HCT116 (cell line): ENCODE measurements around the gene NAPA. TPM values are rescaled to one million over a fixed set of nuclear protein-coding genes. Genes with fewer than 3 reads are reported as not detected.

Experiments used
- ATAC-seq: fragments of 200-7000 bp; cut with Tn5 transposase; 2 replicates; pipeline ENCODE4 v1.9.1; 2020; ENCODE audit warnings: mild to moderate bottlenecking, moderate library complexity
- BruUV-seq: library from RNA; stranded (reverse); fragments of 400-500 nt; replicated peaks from 2 replicates; lab custom pipeline; 2021; lab: Mats Ljungman, UMichigan
- CTCF ChIA-PET: fragments of 300-600 bp; sonication (Branson Sonifier 250); formaldehyde crosslinking; loops from one replicate; lab custom pipeline; 2021; ENCODE audit warnings: antibody characterized with exemption; lab: Charles Lee
- POLR2A ChIA-PET: fragments of 300-600, 350-600 bp; sonication (Branson Sonifier 250); formaldehyde crosslinking; loops from one replicate; lab custom pipeline; 2021; ENCODE audit warnings: antibody characterized with exemption; lab: Charles Lee
- RAD21 ChIA-PET, 2 experiments: fragments of 300-600 bp; sonication (Branson Sonifier 250); formaldehyde crosslinking; loops; one replicate each; lab custom pipeline; 2023; ENCODE audit warnings: low total read pairs in 2 of 2; ENCODE audit not compliant: uncharacterized antibody in 2 of 2, unreplicated experiment in 2 of 2, low non-redundant PET in 1 of 2; lab: Charles Lee
- DNase-seq: peaks from one replicate; pipeline ENCODE4 v3.0.0-alpha.2; 2010; ENCODE audit warnings: low read depth, low spot score
- H2AFZ ChIP-seq: fragments of 200-600 bp; shearing (Covaris generic), sonication (generic); 2 replicates; pipeline ENCODE4 v1.6.1; 2017; ENCODE audit warnings: low read depth, mixed run types, mixed read lengths, antibody characterized with exemption, low read length; ENCODE audit not compliant: poor library complexity, severe bottlenecking
- H3K27ac ChIP-seq: 2 replicates; pipeline ENCODE4 v1.5.1; 2012; ENCODE audit warnings: low read depth, low read length
- H3K27me3 ChIP-seq: fragments of 200-600 bp; sonication (generic); 2 replicates; pipeline ENCODE4 v1.6.1; 2016; ENCODE audit warnings: mixed run types, low read length, mixed read lengths; ENCODE audit not compliant: insufficient read depth
- H3K36me3 ChIP-seq, 2 experiments: fragments of 200-500 bp in 1 of 2; fragments of 200-600 bp in 1 of 2; sonication (Bioruptor generic) in 1 of 2; sonication (generic) in 1 of 2; 2 replicates each; pipeline versions ENCODE4 v1.5.1 to v1.6.1; 2014 to 2016; ENCODE audit warnings: low read length in 2 of 2, inconsistent platforms in 1 of 2, mixed read lengths in 1 of 2, mixed run types in 1 of 2; ENCODE audit not compliant: insufficient read depth in 2 of 2, control insufficient read depth in 1 of 2
- H3K4me1 ChIP-seq, 2 experiments: fragments of 200-600 bp in 1 of 2; sonication (generic) in 1 of 2; 2 replicates each; pipeline versions ENCODE4 v1.5.1 to v1.6.1; 2012 to 2017; ENCODE audit warnings: low read length in 2 of 2, inconsistent platforms in 1 of 2, mild to moderate bottlenecking in 1 of 2, mixed read lengths in 1 of 2, mixed run types in 1 of 2, moderate library complexity in 1 of 2; ENCODE audit not compliant: insufficient read depth in 2 of 2, control insufficient read depth in 1 of 2
- H3K4me2 ChIP-seq: fragments of 200-600 bp; sonication (generic); 2 replicates; pipeline ENCODE4 v1.6.1; 2017; ENCODE audit warnings: mixed run types, low read length, mixed read lengths
- H3K4me3 ChIP-seq, 2 experiments: fragments of 200-600 bp in 1 of 2; sonication (generic) in 1 of 2; replicated peaks in 1 of 2; 2 replicates each; pipeline ENCODE4 v1.5.1; 2011 to 2016; ENCODE audit warnings: low read length in 2 of 2, control low read depth in 1 of 2, low read depth in 1 of 2, mild to moderate bottlenecking in 1 of 2, mixed read lengths in 1 of 2, mixed run types in 1 of 2
- H3K79me2 ChIP-seq: fragments of 200-600 bp; sonication (generic); 2 replicates; pipeline ENCODE4 v1.6.1; 2017; ENCODE audit warnings: mild to moderate bottlenecking, mixed run types, low read length, moderate library complexity, mixed read lengths; ENCODE audit not compliant: insufficient read depth
- H3K9ac ChIP-seq: fragments of 200-600 bp; sonication (generic); 2 replicates; pipeline ENCODE4 v1.6.1; 2016; ENCODE audit warnings: low read length, mixed read lengths
- H3K9me2 ChIP-seq: fragments of 200-600 bp; sonication (generic), shearing (Covaris generic); 2 replicates; pipeline ENCODE4 v1.6.1; 2017; ENCODE audit warnings: mixed run types, mild to moderate bottlenecking, moderate library complexity; ENCODE audit not compliant: insufficient read depth
- H3K9me3 ChIP-seq, 2 experiments: fragments of 200-500 bp in 1 of 2; fragments of 200-600 bp in 1 of 2; sonication (Bioruptor generic) in 1 of 2; sonication (generic) in 1 of 2; 2 replicates each; pipeline ENCODE4 v1.6.1; 2014 to 2017; ENCODE audit warnings: low read length in 2 of 2, mixed read lengths in 2 of 2, inconsistent platforms in 1 of 2, low read depth in 1 of 2, mild to moderate bottlenecking in 1 of 2, mixed run types in 1 of 2, moderate library complexity in 1 of 2; ENCODE audit not compliant: control insufficient read depth in 1 of 2, insufficient read depth in 1 of 2
- H4K20me1 ChIP-seq: fragments of 200-600 bp; sonication (generic), shearing (Covaris generic); 2 replicates; pipeline ENCODE4 v1.6.1; 2017; ENCODE audit warnings: mixed run types, mild to moderate bottlenecking, moderate library complexity; ENCODE audit not compliant: insufficient read depth
- CEBPB ChIP-seq: IDR thresholded peaks from 2 replicates; pipeline ENCODE4 v1.6.1; 2012; ENCODE audit warnings: low read depth
- CTCF ChIP-seq, 3 experiments: fragments of 200-600 bp in 1 of 3; sonication (generic) in 1 of 3; IDR thresholded peaks in 2 of 3; conservative IDR thresholded peaks in 1 of 3; 2 replicates each; pipeline ENCODE4 v1.5.1; 2012 to 2017; ENCODE audit warnings: low read depth in 2 of 3, low read length in 2 of 3, antibody characterized with exemption in 1 of 3, borderline replicate concordance in 1 of 3, control low read depth in 1 of 3, mild to moderate bottlenecking in 1 of 3, mixed read lengths in 1 of 3, mixed run types in 1 of 3, moderate library complexity in 1 of 3; ENCODE audit not compliant: insufficient read depth in 1 of 3
- EGR1 ChIP-seq: IDR thresholded peaks from 2 replicates; pipeline ENCODE4 v1.6.1; 2012; ENCODE audit warnings: low read depth
- FOSL1 ChIP-seq: IDR thresholded peaks from 2 replicates; pipeline ENCODE4 v1.6.1; 2012; ENCODE audit warnings: low read depth
- MAX ChIP-seq: IDR thresholded peaks from 2 replicates; pipeline ENCODE4 v1.6.1; 2012
- POLR2A ChIP-seq: IDR thresholded peaks from 2 replicates; pipeline ENCODE4 v1.7.0; 2011; ENCODE audit warnings: borderline replicate concordance; ENCODE audit not compliant: insufficient read depth, insufficient read length; ENCODE audit errors: extremely low read depth
- REST ChIP-seq: IDR thresholded peaks from 2 replicates; pipeline ENCODE4 v1.6.1; 2012; ENCODE audit warnings: low read depth
- ZBTB33 ChIP-seq: IDR thresholded peaks from 2 replicates; pipeline ENCODE4 v1.6.1; 2011; ENCODE audit warnings: mild to moderate bottlenecking, low read length, moderate library complexity; ENCODE audit not compliant: insufficient replicate concordance; ENCODE audit errors: extremely low read depth
- ZNF274 ChIP-seq: fragments of 200-500 bp; sonication (Bioruptor generic); IDR thresholded peaks from 2 replicates; pipeline ENCODE4 v1.6.1; 2014; ENCODE audit warnings: mild to moderate bottlenecking, low read depth, low read length, inconsistent platforms
- intact Hi-C: fragments of 100-400 bp; cut with micrococcal nuclease; formaldehyde crosslinking; loops from 2 replicates; pipeline ENCODE4 v1.10.0; 2022
- total RNA-seq: library from RNA; stranded (reverse); gene quantifications from one replicate; pipeline ENCODE4 v1.2.1, GENCODE V29; 2021; ENCODE audit not compliant: unreplicated experiment

Gene NAPA
- total RNA-seq, 1 experiment from 2014 or later = 58.8 TPM

GRCh38 chr19:47445937-47446402 lies 68.9 kb downstream of the NAPA start:
- no TSS peak for BruUV-seq
- peak overlapping the region; percentile 35 for H3K9ac ChIP-seq
- peaks cover 19% of the 10 kb centered on the region for H3K27me3 ChIP-seq
- ChIA-PET CTCF (interaction anchor here (1.6 to 3.6 kb wide), 3 partner anchors 9 to 70 kb away, joined by 8 to 32 read pairs (median 9); partner anchors contain the start of gene NAPA), RAD21 (interaction anchor here in 1 of 2 experiments (2.0 kb wide), 1 partner anchor 9 kb away, joined by 7 read pairs; no protein-coding TSS in a partner anchor), POLR2A (no interaction called here)
- no peaks in the 10 kb centered on the region for H3K9me2 ChIP-seq
- no peak overlapping the region for H3K27ac ChIP-seq
- no peaks in the 10 kb centered on the region for H3K36me3 ChIP-seq
- no peak for ATAC-seq
- H3K9me3 ChIP-seq = no peaks in the 10 kb centered on the region
- TF ChIP-seq EGR1 (peak; percentile 96), CTCF (IDR thresholded peaks at IDR 0.05 in 2 of 3, conservative IDR thresholded peaks at IDR 0.05 in 1 of 3; ENCODE audit: borderline replicate concordance in 1 of 3, insufficient read depth in 1 of 3, low read depth in 2 of 3, low read length in 2 of 3) (no peak)
- peaks cover 17 to 23% of the 10 kb centered on the region in 2 experiments for H3K4me1 ChIP-seq
- no peak overlapping the region for H2AFZ ChIP-seq
- peak overlapping the region; percentile 95 for H3K4me2 ChIP-seq
- no peaks in the 10 kb centered on the region for H3K79me2 ChIP-seq
- intact Hi-C loops = loop anchor here (2.0 to 10.0 kb wide), 3 partner anchors 36 to 159 kb away; partner anchors contain the start of genes BICRA, KPTN and NAPA
- no peak for DNase-seq
- peak overlapping the region; percentile 22 to 55 for H3K4me3 ChIP-seq
- no peaks in the 10 kb centered on the region for H4K20me1 ChIP-seq

GRCh38 chr19:47445527-47445926 lies 69.3 kb downstream of the NAPA start:
- no TSS peak for BruUV-seq
- no peaks in the 10 kb centered on the region for H3K36me3 ChIP-seq
- H3K9me3 ChIP-seq = no peaks in the 10 kb centered on the region
- H3K4me1 ChIP-seq = peaks cover 17 to 23% of the 10 kb centered on the region in 2 experiments
- ChIA-PET CTCF (interaction anchor here (3.6 kb wide), 1 partner anchor 9 kb away, joined by 32 read pairs; no protein-coding TSS in a partner anchor), POLR2A (no interaction called here), RAD21 (interaction anchor here in 1 of 2 experiments (2.0 kb wide), 1 partner anchor 9 kb away, joined by 7 read pairs; no protein-coding TSS in a partner anchor)
- DNase-seq (no peak), ATAC-seq (no peak)
- H3K27ac ChIP-seq = no peak overlapping the region
- no peak overlapping the region for H2AFZ ChIP-seq
- H4K20me1 ChIP-seq = no peaks in the 10 kb centered on the region
- H3K9me2 ChIP-seq = no peaks in the 10 kb centered on the region
- H3K4me3 ChIP-seq = peak overlapping the region in 1 of 2 experiments; percentile 55; a peak in 2 of 4 replicates
- intact Hi-C loops = loop anchor here (5.0 to 10.0 kb wide), 2 partner anchors 37 to 159 kb away; partner anchors contain the start of genes BICRA and KPTN
- no peaks in the 10 kb centered on the region for H3K79me2 ChIP-seq
- H3K9ac ChIP-seq = peak overlapping the region; percentile 35
- peaks cover 19% of the 10 kb centered on the region for H3K27me3 ChIP-seq
- peak overlapping the region; percentile 95 for H3K4me2 ChIP-seq
- TF ChIP-seq FOSL1 = no peak
- TF ChIP-seq ZNF274 = no peak
- TF ChIP-seq POLR2A = no peak
- no peak for TF ChIP-seq ZBTB33
- TF ChIP-seq CEBPB = no peak
- no peak for TF ChIP-seq REST
- no peak for TF ChIP-seq MAX
